CD8-positive, alpha-beta memory T cell (primary cell): ENCODE measurements around the gene CAPN12. TPM values are rescaled to one million over a fixed set of nuclear protein-coding genes. Genes with fewer than 3 reads are reported as not detected.

Source experiments
- CTCF ChIA-PET: fragments of 350-600 bp; sonication (Branson Sonifier 250); formaldehyde crosslinking; loops from one replicate; lab custom pipeline; 2021; ENCODE audit warnings: antibody characterized with exemption; lab: Charles Lee
- POLR2A ChIA-PET: fragments of 350-600 bp; sonication (Branson Sonifier 250); formaldehyde crosslinking; loops from one replicate; lab custom pipeline; 2021; ENCODE audit warnings: antibody characterized with exemption; lab: Charles Lee
- DNase-seq, 5 donors: peaks; one replicate each; pipeline versions ENCODE4 v3.0.0 to v3.0.0-alpha.2; 2020 to 2022; ENCODE audit warnings: mixed read lengths in 1 of 5
- H3K27ac ChIP-seq: one replicate; pipeline ENCODE4 v1.7.0; 2013; ENCODE audit warnings: low read depth, mild to moderate bottlenecking, low read length, moderate library complexity
- H3K27me3 ChIP-seq: 2 replicates; pipeline ENCODE4 v1.7.0; 2013; ENCODE audit warnings: low read length, mild to moderate bottlenecking; ENCODE audit not compliant: insufficient read depth, poor library complexity, severe bottlenecking
- H3K36me3 ChIP-seq: 2 replicates; pipeline ENCODE4 v1.7.0; 2013; ENCODE audit warnings: mild to moderate bottlenecking, low read length, moderate library complexity; ENCODE audit not compliant: insufficient read depth
- H3K4me1 ChIP-seq: 2 replicates; pipeline ENCODE4 v1.7.0; 2013; ENCODE audit warnings: mild to moderate bottlenecking, low read length, moderate library complexity; ENCODE audit not compliant: insufficient read depth
- H3K4me3 ChIP-seq: 2 replicates; pipeline ENCODE4 v1.7.0; 2013; ENCODE audit warnings: mild to moderate bottlenecking, low read length
- H3K9me3 ChIP-seq: 2 replicates; pipeline ENCODE4 v1.7.0; 2013; ENCODE audit warnings: mild to moderate bottlenecking, low read length
- H3K27ac Mint-ChIP-seq, 8 donors: one replicate each; pipeline ENCODE4 v1.8.0; 2020 to 2021; ENCODE audit warnings: mixed read lengths in 8 of 8, mild to moderate bottlenecking in 6 of 8, inconsistent platforms in 3 of 8, moderate library complexity in 3 of 8
- H3K27me3 Mint-ChIP-seq, 2 donors: one replicate each; pipeline ENCODE4 v1.8.0; 2020 to 2021; ENCODE audit warnings: mixed read lengths in 2 of 2, mild to moderate bottlenecking in 1 of 2, moderate library complexity in 1 of 2
- H3K36me3 Mint-ChIP-seq, 3 donors: one replicate each; pipeline ENCODE4 v1.8.0; 2020 to 2021; ENCODE audit warnings: mixed read lengths in 3 of 3, inconsistent platforms in 1 of 3, mild to moderate bottlenecking in 1 of 3
- H3K4me1 Mint-ChIP-seq, 3 donors: one replicate each; pipeline ENCODE4 v1.8.0; 2020 to 2021; ENCODE audit warnings: mixed read lengths in 3 of 3, inconsistent platforms in 1 of 3, mild to moderate bottlenecking in 1 of 3
- H3K4me3 Mint-ChIP-seq, 7 donors: one replicate each; pipeline ENCODE4 v1.8.0; 2020 to 2021; ENCODE audit warnings: mixed read lengths in 7 of 7, mild to moderate bottlenecking in 6 of 7, moderate library complexity in 4 of 7, inconsistent platforms in 2 of 7
- H3K9me3 Mint-ChIP-seq, 5 donors: one replicate each; pipeline ENCODE4 v1.8.0; 2020 to 2022; ENCODE audit warnings: mixed read lengths in 5 of 5, mild to moderate bottlenecking in 3 of 5, moderate library complexity in 2 of 5, inconsistent platforms in 1 of 5
- polyA plus RNA-seq: library from polyadenylated mRNA; unstranded; fragments of 300-500 nt; fragmentation: Illumina TruSeq; gene quantifications from one replicate; pipeline ENCODE4 v1.2.3, GENCODE V29; 2021
- total RNA-seq, 2 experiments: library from RNA; stranded (reverse); gene quantifications; one replicate each; pipeline ENCODE4 v1.2.3, GENCODE V29; 2021

CAPN12 gene
- total and polyA plus RNA-seq, 3 experiments from 2014 or later: 5.2 to 19.5 (median 5.3) TPM

DNA sequence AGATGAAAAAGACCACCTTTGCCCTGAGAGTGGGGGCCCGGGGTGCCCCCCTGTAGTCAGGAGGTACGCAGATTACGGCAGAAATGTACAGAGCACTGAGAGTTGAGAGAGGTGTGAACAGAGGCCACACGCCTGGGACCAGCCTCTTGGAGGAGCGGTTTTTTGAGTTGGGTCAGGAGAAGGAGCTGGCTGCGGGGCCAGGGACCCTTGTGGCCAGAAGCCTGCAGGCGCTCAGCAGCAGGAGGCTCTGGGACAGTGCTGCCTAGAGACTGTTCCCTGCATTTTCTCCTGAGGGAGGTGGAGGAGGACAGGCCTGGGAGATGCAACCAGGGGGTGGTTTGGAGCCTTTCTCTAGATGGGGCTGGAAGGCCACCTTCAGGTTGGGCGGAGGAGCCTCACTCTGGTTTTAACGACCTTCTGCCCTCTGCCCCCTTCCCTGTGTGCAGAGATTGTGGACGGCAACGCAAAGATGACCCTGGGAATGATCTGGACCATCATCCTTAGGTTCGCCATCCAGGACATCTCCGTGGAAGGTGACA lies 39.7 kb downstream of the CAPN12 start:
- no peak overlapping the region for H3K27ac ChIP-seq
- Mint-ChIP-seq H3K27me3 (no peaks in the 10 kb centered on the region), H3K9me3 (no peaks in the 10 kb centered on the region), H3K4me1 (peaks cover 0 to 5% (median 3%) of the 10 kb centered on the region in 3 donors), H3K27ac (peak overlapping the region in 3 of 8 donors; percentile 12 to 81 (median 75)), H3K4me3 (no peak overlapping the region), H3K36me3 (peaks cover 0 to 94% (median 11%) of the 10 kb centered on the region in 3 donors)
- H3K36me3 ChIP-seq: peaks cover 44% of the 10 kb centered on the region
- ChIA-PET POLR2A (no interaction called here), CTCF (no interaction called here)
- H3K27me3 ChIP-seq: no peaks in the 10 kb centered on the region
- H3K4me1 ChIP-seq: no peaks in the 10 kb centered on the region
- no peak for DNase-seq
- H3K9me3 ChIP-seq: no peaks in the 10 kb centered on the region
- no peak overlapping the region for H3K4me3 ChIP-seq

DNA sequence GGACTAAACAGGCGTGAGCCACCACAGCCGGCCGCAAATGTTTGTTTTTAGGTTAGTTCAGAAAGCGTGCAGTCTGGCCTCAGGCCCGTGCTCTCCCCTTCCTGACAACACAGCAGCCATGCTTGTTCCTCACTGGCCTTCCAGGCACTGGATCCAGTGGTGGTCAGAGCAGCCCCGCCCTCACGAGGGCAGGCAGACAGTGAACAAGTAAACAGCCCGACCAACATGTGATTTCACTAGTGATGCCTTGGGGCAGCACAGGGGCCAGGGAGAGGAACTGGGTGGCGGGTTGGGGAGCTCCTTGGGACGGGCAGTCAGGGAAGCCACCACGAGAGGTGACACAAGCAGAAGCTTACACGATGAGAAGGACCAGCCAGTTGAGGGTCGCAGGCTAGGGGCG lies 40.8 kb downstream of the CAPN12 start:
- ChIA-PET POLR2A (no interaction called here), CTCF (interaction anchor here (1.1 kb wide), 1 partner anchor 23 kb away, joined by 3 read pairs; no protein-coding TSS in a partner anchor)
- Mint-ChIP-seq H3K27ac (peak overlapping the region in 1 of 8 donors; percentile 83), H3K4me1 (peaks cover 0 to 8% (median 8%) of the 10 kb centered on the region in 3 donors), H3K27me3 (no peaks in the 10 kb centered on the region), H3K36me3 (peaks cover 0 to 86% (median 11%) of the 10 kb centered on the region in 3 donors), H3K9me3 (no peaks in the 10 kb centered on the region), H3K4me3 (no peak overlapping the region)
- H3K9me3 ChIP-seq: no peaks in the 10 kb centered on the region
- H3K4me3 ChIP-seq: no peak overlapping the region
- H3K27me3 ChIP-seq: no peaks in the 10 kb centered on the region
- DNase-seq: no peak
- no peak overlapping the region for H3K27ac ChIP-seq
- no peaks in the 10 kb centered on the region for H3K4me1 ChIP-seq
- H3K36me3 ChIP-seq: peaks cover 35% of the 10 kb centered on the region

DNA sequence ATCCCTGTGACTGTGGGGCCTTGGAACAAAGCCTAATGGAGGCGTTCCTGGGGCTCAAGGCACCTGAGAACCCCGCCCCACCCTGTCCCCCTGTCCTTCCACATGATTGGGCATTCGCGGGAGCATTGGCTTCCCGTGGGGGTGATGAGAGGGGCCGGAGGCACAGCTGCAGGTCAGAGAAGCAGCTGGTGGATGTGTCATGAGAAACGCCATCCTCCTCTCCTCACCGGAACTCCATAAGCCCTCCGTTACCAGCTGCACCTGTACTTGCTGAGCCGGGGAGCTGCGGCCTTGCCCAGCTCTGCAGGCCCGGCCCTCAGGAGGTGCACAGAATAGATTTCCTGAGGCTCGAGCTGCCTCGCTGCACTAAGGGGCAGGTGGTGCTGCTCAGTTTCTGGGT lies 42.0 kb downstream of the CAPN12 start:
- no peaks in the 10 kb centered on the region for H3K9me3 ChIP-seq
- peak overlapping the region in 1 of 8 donors; percentile 74 for H3K27ac Mint-ChIP-seq
- POLR2A ChIA-PET: interaction anchor here (0.6 kb wide), 1 partner anchor 34 kb away, joined by 12 read pairs; no protein-coding TSS in a partner anchor
- no peak for DNase-seq
- peaks cover 8 to 17% (median 16%) of the 10 kb centered on the region in 3 donors for H3K4me1 Mint-ChIP-seq
- H3K27me3 ChIP-seq: no peaks in the 10 kb centered on the region
- no peaks in the 10 kb centered on the region for H3K9me3 Mint-ChIP-seq
- peaks cover 2% of the 10 kb centered on the region for H3K4me1 ChIP-seq
- H3K4me3 ChIP-seq: no peak overlapping the region
- H3K4me3 Mint-ChIP-seq: no peak overlapping the region
- no peaks in the 10 kb centered on the region for H3K27me3 Mint-ChIP-seq
- H3K36me3 Mint-ChIP-seq: peaks cover 0 to 77% (median 8%) of the 10 kb centered on the region in 3 donors
- no peak overlapping the region for H3K27ac ChIP-seq
- CTCF ChIA-PET: no interaction called here
- H3K36me3 ChIP-seq: peaks cover 23% of the 10 kb centered on the region

DNA sequence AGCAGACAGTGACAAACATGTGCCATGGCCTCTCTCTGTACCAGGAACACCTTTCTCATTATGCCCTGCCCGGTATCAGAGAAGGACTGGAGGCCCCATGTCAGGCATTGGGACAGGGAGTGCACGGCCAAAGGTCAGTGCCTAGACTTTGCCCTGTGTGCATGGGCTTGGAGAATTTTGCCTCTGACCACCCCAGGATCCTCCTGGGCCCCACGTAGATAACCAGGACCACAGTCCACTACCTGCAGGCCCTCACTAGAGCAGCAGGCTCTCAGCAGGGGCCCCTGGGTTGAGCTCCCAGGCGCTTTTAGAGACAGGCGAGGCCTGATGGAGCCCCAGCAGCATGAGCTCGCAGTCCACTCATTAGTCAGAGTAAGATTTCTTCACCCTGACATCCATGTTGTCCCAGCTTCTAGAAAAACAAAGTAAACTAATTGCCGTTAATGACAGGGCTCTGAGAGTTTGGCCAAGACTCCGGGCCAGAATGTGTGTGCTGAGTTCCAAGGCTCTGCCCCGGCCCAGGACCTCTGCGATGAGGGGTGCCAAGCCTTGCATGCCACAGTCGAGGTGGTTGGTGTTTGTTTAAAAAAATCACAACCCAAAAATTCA lies 42.7 kb downstream of the CAPN12 start:
- no peak overlapping the region for H3K27ac Mint-ChIP-seq

DNA sequence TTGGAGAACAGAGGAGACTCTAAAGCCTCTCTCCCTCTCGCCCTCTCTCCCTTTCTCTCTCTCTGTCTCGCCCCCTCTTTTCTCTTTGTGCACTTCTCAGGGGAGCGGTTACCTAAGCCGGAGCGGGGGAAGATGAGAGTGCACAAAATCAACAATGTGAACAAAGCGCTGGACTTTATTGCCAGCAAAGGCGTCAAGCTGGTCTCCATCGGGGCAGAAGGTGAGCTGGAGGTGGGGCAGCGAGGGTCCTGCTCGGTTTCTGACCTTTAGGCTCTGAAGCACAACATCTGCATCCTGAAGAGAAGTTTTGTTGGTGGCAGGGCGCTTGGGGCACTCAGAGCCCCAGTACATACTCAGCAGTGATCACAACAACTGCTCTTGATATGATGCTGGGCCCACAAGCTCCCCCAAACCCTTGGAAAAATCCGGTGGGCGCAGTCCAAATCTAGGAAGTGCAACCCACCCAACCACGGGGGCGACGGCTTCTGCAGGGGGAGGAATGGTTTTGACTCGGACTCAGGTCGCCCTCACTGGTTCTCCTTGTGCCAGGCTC lies 43.3 kb downstream of the CAPN12 start:
- POLR2A ChIA-PET: no interaction called here
- Mint-ChIP-seq H3K27me3 (peaks cover 0 to 2% of the 10 kb centered on the region in 2 donors), H3K4me3 (no peak overlapping the region), H3K27ac (peak overlapping the region in 1 of 8 donors; percentile 47), H3K36me3 (peaks cover 0 to 76% (median 6%) of the 10 kb centered on the region in 3 donors), H3K4me1 (peaks cover 21 to 30% (median 29%) of the 10 kb centered on the region in 3 donors), H3K9me3 (no peaks in the 10 kb centered on the region)
- Histone ChIP-seq H3K4me1 (peaks cover 5% of the 10 kb centered on the region), H3K36me3 (peaks cover 17% of the 10 kb centered on the region), H3K4me3 (no peak overlapping the region), H3K27ac (no peak overlapping the region), H3K27me3 (no peaks in the 10 kb centered on the region), H3K9me3 (no peaks in the 10 kb centered on the region)
- no peak for DNase-seq
- CTCF ChIA-PET: no interaction called here

More for the DNA sequence above, 42.7 kb downstream of the CAPN12 start:
- peaks cover 17% of the 10 kb centered on the region for H3K36me3 ChIP-seq
- no peaks in the 10 kb centered on the region for H3K9me3 ChIP-seq
- no peak overlapping the region for H3K4me3 ChIP-seq
- H3K27ac ChIP-seq: no peak overlapping the region
- CTCF ChIA-PET: no interaction called here
- Mint-ChIP-seq H3K36me3 (peaks cover 0 to 77% (median 8%) of the 10 kb centered on the region in 3 donors), H3K4me3 (no peak overlapping the region), H3K9me3 (no peaks in the 10 kb centered on the region), H3K27me3 (peaks cover 0 to 2% of the 10 kb centered on the region in 2 donors), H3K4me1 (peaks cover 15 to 24% (median 23%) of the 10 kb centered on the region in 3 donors)
- POLR2A ChIA-PET: interaction anchor here (0.6 kb wide), 1 partner anchor 34 kb away, joined by 12 read pairs; no protein-coding TSS in a partner anchor
- H3K4me1 ChIP-seq: peaks cover 5% of the 10 kb centered on the region
- H3K27me3 ChIP-seq: no peaks in the 10 kb centered on the region
- DNase-seq: no peak

DNA sequence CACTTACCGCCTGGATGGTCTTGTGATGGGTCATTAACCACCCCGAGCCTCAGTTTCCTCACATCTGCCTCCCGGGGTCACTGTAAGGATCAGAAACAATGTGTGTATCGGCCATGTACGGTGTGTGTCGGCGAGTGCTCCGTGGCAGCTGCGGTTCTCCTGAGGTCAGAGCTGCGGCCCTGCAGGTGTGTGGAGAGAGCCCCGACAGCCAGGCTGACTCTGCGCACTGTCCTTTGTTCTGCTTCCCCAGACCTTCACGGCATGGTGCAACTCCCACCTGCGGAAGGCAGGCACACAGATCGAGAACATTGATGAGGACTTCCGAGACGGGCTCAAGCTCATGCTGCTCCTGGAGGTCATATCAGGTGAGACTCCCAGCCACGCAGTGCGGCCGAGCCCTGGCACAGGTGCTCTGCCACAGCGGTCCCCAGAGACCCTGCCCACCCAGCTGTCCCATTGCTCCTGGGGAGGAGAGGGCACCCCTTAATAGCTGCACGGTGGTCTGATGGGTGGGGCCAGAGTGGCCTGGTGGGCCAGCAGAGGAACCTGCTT lies 43.8 kb downstream of the CAPN12 start:
- CTCF ChIA-PET: no interaction called here
- Mint-ChIP-seq H3K27ac (peak overlapping the region in 3 of 8 donors; percentile 8 to 73 (median 45)), H3K27me3 (peaks cover 0 to 2% of the 10 kb centered on the region in 2 donors), H3K36me3 (peaks cover 0 to 75% (median 4%) of the 10 kb centered on the region in 3 donors), H3K9me3 (no peaks in the 10 kb centered on the region), H3K4me3 (no peak overlapping the region), H3K4me1 (peaks cover 25 to 35% (median 34%) of the 10 kb centered on the region in 3 donors)
- POLR2A ChIA-PET: no interaction called here
- Histone ChIP-seq H3K27me3 (no peaks in the 10 kb centered on the region), H3K9me3 (no peaks in the 10 kb centered on the region), H3K4me1 (peaks cover 6% of the 10 kb centered on the region), H3K36me3 (peaks cover 17% of the 10 kb centered on the region), H3K4me3 (no peak overlapping the region), H3K27ac (no peak overlapping the region)
- no peak for DNase-seq

DNA sequence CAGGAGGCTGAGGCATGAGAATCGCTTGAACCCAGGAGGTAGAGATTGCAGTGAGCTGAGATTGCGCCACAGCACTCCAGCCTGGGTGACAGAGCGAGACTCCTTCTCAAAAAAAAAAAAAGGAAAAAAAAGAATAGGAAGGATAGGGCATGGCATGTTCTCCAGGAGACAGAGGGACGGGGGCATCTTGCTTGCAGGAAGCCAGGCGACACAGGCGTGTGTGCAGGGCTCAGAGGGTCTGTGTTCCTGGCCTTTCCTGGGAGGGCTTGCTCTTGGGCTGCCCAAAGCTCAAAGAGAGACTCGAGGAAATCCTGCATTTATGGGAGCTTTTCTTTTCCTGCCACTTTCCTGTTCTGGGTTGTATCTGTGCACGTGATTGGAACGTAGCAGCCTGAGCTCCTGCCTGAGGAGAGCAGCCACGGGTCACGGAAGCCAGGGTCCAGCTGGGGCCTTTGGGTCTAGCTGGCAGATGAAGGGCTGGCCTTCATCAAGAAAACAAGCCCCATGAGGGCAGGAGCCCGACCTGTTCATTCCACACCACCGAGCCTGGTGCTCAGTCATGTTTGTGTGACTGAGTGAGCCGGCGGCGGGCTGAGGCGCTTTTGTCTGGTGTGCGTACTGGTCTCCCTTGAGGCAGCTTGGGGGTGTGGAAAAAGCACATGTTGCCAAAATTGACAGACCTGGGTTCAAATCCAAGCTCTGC lies 44.5 kb downstream of the CAPN12 start:
- ChIA-PET POLR2A (no interaction called here), CTCF (no interaction called here)
- Histone ChIP-seq H3K36me3 (peaks cover 13% of the 10 kb centered on the region), H3K27ac (no peak overlapping the region), H3K27me3 (no peaks in the 10 kb centered on the region), H3K9me3 (no peaks in the 10 kb centered on the region), H3K4me1 (peaks cover 13% of the 10 kb centered on the region), H3K4me3 (no peak overlapping the region)
- peaks cover 0 to 71% (median 4%) of the 10 kb centered on the region in 3 donors for H3K36me3 Mint-ChIP-seq
- H3K9me3 Mint-ChIP-seq: no peaks in the 10 kb centered on the region
- H3K27me3 Mint-ChIP-seq: peaks cover 0 to 2% of the 10 kb centered on the region in 2 donors
- H3K27ac Mint-ChIP-seq: peak overlapping the region in 4 of 8 donors; percentile 33 to 93 (median 50)
- H3K4me1 Mint-ChIP-seq: peaks cover 31 to 42% (median 40%) of the 10 kb centered on the region in 3 donors
- DNase-seq: no peak
- no peak overlapping the region for H3K4me3 Mint-ChIP-seq
